IPS DF 19.7 (cell line): Measurements from ENCODE around the gene ZNF516.
A peak's percentile ranks its signal among the peaks of the same experiment; 100 is the strongest.

ENCODE experiments used
- DNase-seq: peaks from one replicate; pipeline ENCODE4 v3.0.0-alpha.2; 2013; ENCODE audit warnings: low read depth, low spot score

Gene ZNF516

DNA sequence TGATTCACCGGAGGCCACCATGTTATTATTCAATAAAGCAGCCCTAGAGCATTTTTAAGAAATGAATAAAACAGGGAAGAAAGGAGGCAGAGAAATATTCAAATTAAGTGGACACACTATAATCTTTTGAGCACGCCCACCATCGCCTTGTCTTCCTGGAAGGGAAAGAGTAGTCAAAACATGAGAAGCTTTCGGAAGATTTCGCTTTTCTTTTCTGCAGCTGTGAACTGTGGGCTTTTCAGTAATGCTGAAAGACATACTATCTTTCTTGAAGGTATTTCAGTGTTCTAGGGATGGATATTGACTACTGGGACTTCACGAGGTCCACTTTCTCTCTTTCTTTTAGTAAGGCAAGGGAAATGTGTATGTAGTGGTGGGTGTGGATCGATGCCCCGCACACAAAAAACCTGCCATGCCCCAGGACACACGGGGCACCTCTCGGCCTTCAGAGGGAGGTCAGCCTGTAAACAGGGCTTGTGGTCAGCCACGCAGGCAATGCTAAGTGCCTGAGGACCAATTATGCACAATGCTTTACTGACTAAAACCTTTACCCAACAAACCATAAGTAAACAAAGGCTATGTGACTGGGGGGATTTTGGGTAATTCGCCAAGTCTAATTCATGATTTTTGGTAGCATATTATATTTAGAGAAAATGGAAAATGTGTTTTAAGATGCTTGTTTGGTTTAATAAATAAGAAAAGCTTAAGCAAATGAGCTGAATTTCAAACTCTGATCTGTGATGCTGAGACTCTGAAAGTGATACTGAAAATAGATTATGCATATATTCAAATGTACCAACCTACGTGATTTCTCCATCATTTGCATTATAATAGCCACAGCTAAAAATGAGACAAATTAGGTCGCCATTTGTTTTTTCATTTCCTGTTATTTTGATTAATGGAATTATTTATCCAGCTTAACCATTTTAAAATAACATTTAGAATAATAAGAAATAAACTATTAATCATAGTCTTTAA is 130.5 kb downstream of the ZNF516 start:
- no peak for DNase-seq

GRCh38 chr18:76363436-76364120 is 131.5 kb downstream of the ZNF516 start:
- DNase-seq = no peak

GRCh38 chr18:76362676-76363075 is 132.4 kb downstream of the ZNF516 start:
- DNase-seq = no peak

GRCh38 chr18:76361219-76361618 is 133.8 kb downstream of the ZNF516 start:
- DNase-seq = no peak

- DNase-seq = no peak
Observed at GRCh38 chr18:76359909-76360308, 135.1 kb downstream of the ZNF516 start.

GRCh38 chr18:76358774-76359173 is 136.3 kb downstream of the ZNF516 start:
- DNase-seq = no peak

DNA sequence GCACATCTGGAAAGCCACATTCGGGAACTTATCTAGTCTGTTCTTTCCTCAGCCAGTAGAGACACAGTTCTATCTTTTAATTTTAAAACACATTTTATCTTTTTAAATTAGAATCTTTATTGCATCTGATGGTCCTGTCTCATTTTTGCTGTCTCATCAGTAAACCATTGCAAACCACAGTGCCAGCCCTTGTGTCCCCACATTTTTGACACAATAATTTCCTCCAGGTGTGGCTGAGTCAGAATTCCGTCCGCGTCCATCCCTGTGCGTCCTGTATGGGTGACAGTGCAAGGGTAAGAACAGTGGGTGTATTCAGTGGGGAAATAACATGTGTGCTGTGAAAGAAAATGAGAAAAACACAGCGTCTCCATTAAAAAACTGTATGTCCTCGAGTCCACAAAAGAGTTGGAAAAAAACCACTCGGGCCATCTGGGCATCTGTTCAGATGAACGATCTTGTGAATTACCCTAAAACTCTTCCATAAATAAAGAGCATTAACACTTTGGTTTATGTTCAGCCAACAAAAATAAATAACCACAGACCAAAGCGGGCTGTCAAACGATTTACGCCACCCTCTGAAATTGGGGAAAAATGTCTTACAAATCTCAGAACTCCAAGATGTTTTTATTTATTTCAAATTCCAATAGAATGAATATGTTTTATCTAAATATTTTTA is 137.3 kb downstream of the ZNF516 start:
- no peak for DNase-seq

- DNase-seq = no peak
Observed at GRCh38 chr18:76357174-76357573, 137.9 kb downstream of the ZNF516 start.

GRCh38 chr18:76356666-76357065 is 138.4 kb downstream of the ZNF516 start:
- no peak for DNase-seq

- no peak for DNase-seq
Observed at GRCh38 chr18:76354348-76354747, 140.7 kb downstream of the ZNF516 start.

- DNase-seq = no peak
Observed at GRCh38 chr18:76353500-76353899, 141.5 kb downstream of the ZNF516 start.

DNA sequence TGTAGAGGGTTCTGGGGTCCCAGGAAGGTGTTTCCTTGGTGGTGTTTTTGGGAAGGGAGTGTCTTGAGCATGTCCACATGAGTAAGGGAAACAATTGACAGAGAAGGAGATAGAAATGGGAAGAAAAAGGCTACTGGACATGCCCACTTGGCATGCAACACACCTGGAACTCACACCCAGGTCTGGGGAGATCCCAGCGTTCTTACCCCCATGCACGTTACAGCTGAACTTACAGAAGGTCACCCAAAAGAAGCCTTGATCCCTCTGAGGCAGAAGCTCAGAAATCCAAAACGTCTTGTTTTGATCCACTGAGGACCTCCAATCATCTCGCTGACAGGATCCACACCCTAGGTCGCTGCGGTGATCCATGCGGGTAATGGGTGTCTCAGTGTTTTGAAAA is 142.0 kb downstream of the ZNF516 start:
- DNase-seq = no peak

DNA sequence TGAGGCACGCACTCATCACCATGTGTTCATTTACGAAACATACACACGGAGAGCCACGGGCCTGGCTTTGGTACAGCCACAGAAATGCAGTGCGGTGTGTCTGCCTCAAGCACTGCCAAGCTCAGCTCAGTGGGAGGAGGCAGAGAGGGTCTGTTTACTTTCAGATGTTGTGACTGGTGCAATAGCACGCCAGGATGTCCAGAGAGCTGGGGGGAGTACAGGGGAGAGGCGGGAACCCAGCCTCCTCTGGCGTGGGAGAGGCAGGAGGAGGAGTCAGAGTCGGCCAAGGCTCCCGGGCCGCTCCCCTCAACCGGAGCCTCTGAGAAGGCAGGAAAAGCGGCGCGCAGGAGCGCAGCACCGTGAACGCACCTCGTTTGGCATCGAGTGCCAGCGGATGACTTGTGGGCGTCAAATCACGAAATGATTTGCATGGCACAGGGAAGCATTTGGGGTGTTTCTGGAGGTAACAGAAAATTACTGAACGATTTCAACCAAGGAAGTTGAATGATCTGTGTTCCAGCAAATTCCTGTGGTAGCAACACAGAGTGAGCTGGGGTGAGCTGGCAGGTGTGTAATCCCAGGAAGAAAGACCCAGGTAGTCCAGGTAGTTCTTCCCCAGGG is 143.0 kb downstream of the ZNF516 start:
- no peak for DNase-seq

DNA sequence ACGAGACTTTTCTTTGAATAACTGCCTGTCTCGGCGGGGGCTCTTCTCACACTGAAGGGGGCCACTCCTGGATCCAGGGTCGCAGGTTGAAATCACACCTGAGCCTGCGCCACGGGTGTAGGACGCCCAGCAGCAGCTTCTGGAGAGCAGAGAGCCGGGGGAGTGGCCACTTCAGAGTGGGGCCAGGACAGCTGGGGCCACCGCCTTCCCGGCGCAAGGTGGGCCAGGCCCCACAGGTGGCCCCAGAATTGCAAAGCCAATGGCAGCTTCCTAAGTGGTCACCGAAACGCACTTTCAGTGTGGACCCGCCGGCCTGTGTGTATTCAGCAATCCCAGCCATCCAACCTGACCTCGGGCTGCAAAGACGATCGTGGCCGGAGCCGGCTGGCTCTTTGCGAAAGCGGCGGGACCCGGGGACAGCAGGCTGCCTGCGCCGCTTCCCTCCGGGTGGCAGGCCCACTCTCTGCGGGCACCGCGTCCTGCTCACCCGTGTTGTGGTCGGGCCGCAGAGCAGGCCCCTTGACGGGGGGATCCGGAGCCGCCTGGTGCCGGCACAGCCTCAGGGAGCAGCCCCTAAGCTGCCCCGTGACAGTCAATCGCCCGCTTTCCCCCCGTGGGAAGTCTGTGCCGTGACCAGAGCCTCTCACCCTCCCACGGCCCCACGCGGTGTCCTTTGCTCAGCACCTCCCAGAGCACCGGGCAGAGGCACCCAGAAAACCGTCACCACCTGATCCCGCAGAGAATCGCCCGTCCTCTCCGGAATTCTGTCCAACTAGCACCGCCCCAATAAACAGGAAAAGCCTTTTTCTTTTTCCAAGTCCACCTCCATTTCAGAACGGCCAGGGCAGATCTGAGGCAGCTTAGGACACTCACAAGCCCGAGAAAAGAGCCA is 144.7 kb downstream of the ZNF516 start:
- no peak for DNase-seq

- peak; percentile 35 for DNase-seq
Observed at GRCh38 chr18:76349067-76349715, 145.9 kb downstream of the ZNF516 start.

DNA sequence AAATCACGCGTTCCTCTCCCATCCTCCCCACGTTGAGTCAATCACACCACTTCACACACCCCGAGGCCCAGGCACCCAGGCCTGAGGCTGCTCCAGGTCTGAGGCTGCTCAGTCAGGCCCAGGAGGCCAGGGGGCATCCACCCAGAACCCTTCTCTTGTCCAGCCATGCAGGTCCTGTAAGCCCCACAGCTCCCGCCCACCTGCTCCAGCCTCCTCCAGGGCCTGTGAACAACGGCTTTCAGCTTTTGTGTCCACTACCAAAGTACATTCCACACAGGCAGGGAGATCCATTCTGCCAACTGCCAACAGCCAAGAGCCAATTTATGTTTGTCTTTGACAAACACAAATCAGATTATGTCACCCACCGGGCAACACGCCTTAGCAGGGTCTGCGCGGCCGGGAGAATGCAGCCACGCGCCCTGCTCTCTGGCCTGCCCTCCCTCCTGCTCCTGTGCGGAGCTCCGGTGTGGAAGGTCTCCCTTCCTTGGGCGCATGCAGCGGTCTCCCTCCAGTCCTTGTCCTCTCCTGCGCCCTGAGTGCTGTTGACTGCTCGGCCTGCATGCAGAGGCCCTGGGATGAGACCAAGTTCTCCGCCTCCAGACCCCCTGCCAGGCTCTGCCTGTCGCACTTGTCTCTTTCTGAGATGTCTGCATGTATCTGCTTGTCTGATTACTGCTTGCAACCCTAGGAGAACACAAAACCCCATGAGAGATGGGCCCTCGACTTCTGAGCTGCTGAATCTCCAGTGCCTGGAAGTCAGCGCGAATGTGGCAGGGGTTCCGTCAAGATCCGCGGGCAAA is 146.6 kb downstream of the ZNF516 start:
- DNase-seq = no peak

GRCh38 chr18:76347341-76347740 is 147.7 kb downstream of the ZNF516 start:
- no peak for DNase-seq

DNA sequence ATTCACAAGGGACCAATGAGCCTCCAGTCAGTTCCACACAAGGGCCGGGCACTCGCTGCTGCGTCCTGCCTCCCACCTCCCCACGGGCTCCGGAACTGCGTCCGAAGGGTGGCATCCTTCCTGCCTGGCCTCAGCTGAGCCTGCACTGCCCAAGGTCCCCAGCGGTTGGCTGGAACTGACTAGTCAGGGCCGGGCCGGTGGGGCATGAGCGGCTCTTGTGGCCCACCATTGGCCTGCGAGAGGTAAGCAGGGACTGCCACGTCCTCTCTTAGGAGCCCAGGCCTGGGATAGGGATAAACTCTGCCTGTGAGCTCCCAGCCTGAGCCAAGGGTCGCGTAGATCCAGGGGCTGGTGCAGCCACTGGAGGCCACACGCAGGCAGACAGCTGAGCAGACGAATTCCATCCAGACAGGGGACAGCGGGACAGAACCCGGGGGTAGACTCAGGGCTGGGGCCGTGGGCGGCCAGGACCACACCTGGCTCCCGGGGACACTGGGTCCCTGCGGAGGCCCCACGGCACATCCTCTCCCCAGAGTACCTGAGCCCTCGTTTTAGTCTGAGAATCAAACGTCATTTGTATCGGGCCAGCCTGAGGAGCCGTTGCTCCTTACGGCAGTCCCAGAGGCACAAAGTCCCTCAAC is 148.4 kb downstream of the ZNF516 start:
- no peak for DNase-seq

DNA sequence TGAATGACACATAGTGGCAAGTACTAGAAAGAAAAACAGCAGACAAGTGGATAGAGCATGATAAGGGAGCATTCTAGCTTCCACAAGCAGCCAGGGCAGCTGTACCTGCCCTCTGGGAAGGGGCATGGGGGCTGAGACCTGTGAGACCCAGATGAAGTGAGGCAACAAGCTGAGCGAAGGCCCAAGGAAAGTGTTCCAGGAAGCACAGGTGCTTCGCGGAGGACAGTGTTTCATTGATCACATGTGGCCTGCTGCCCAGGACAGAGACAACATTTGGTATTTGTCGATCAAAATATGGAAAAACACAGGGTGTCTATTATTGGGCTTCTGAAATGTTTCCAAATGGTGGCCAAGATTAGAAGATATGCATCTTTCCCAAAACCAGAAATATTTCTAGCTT is 149.1 kb downstream of the ZNF516 start:
- no peak for DNase-seq
